ENCODE data around the gene ALG1. TPM values are rescaled to one million over a fixed set of nuclear protein-coding genes. Genes with fewer than 3 reads are reported as not detected.

Gene ALG1
- total RNA-seq, result 13.4 TPM
- polyA plus RNA-seq, result 10 to 100 TPM; 27.5 to 38.8 (median 35.1) TPM

- peak within 1 kb of the TSS; percentile 86 for H3K27ac ChIP-seq (ENCODE audit: insufficient read depth, low read length, poor library complexity, severe bottlenecking)
- no peaks in the 10 kb centered on the region for H3K9me3 ChIP-seq (ENCODE audit: control insufficient read depth in 2 of 2, low read length in 2 of 2)
- no peaks in the 10 kb centered on the region for H3K27me3 ChIP-seq (ENCODE audit: control insufficient read depth, insufficient read depth, low read length)
- DNase-seq (peak; percentile 83 to 92 (median 86)), ATAC-seq (ENCODE audit: low read depth in 2 of 2) (peak; percentile 88 to 90)
- H3K4me1 Mint-ChIP-seq, result peaks cover 18 to 40% (median 29%) of the 10 kb centered on the region in 4 donors
- H3K9me3 Mint-ChIP-seq, result no peaks in the 10 kb centered on the region
- peaks cover 22% of the 10 kb centered on the region for H3K36me3 ChIP-seq (ENCODE audit: control insufficient read depth, insufficient read depth, low read length)
- peak within 1 kb of the TSS; percentile 85 for H3K4me3 ChIP-seq (ENCODE audit: low read depth, low read length)
- H3K27me3 Mint-ChIP-seq, result peaks cover 9% of the 10 kb centered on the region
- peaks cover 22% of the 10 kb centered on the region for H3K36me3 Mint-ChIP-seq
- peak within 1 kb of the TSS; percentile 98 for H3K27ac Mint-ChIP-seq
- H3K4me1 ChIP-seq (ENCODE audit: control insufficient read depth, insufficient read depth, low read length, poor library complexity, severe bottlenecking), result peaks cover 24% of the 10 kb centered on the region
- H3K4me3 Mint-ChIP-seq, result peak within 1 kb of the TSS; percentile 92 to 96 (median 94)
Observed at GRCh38 chr16:5071681-5072333, at the start of gene ALG1. Gene ALG1 (plus strand): TSS chr16:5071843. CDS start chr16:5071850, 7 bp downstream.

- no peaks in the 10 kb centered on the region for H3K4me1 Mint-ChIP-seq
- no peak overlapping the region for H3K4me3 ChIP-seq (ENCODE audit: low read depth, low read length)
- no peaks in the 10 kb centered on the region for H3K36me3 ChIP-seq (ENCODE audit: control insufficient read depth, insufficient read depth, low read length)
- DNase-seq, result no peak
- no peak for ATAC-seq (ENCODE audit: low read depth in 2 of 2)
- no peaks in the 10 kb centered on the region for H3K4me1 ChIP-seq (ENCODE audit: control insufficient read depth, insufficient read depth, low read length, poor library complexity, severe bottlenecking)
- no peak overlapping the region for H3K27ac Mint-ChIP-seq
- no peak overlapping the region for H3K27ac ChIP-seq (ENCODE audit: insufficient read depth, low read length, poor library complexity, severe bottlenecking)
- H3K9me3 ChIP-seq (ENCODE audit: control insufficient read depth in 2 of 2, low read length in 2 of 2), result no peaks in the 10 kb centered on the region
- H3K36me3 Mint-ChIP-seq, result no peaks in the 10 kb centered on the region
- no peak overlapping the region for H3K4me3 Mint-ChIP-seq
- no peaks in the 10 kb centered on the region for H3K27me3 ChIP-seq (ENCODE audit: control insufficient read depth, insufficient read depth, low read length)
- H3K9me3 Mint-ChIP-seq, result no peaks in the 10 kb centered on the region
- peaks cover 4% of the 10 kb centered on the region for H3K27me3 Mint-ChIP-seq
Observed at GRCh38 chr16:5022521-5022920, 49.1 kb upstream of the ALG1 start.

DNA sequence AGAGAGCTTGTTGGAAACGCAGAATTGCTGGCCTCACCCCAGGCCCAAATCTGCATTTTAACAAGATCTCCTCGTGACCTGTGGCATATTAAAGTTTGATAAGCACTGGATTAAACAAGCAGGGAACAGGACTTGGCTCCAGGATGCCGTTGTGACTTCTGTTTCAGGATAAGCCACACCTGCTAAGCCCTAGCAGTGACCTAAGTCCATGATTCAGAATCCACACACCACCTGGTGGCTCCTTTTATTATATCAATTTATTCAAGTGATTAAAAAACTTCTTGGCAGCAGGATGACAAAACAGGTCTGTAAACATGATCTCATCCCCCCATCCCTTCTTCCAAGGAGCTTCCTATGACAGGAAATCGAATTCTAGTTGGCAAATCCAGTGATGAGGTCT lies 47.0 kb upstream of the ALG1 start:
- Mint-ChIP-seq H3K27ac (no peak overlapping the region), H3K4me3 (no peak overlapping the region), H3K4me1 (no peaks in the 10 kb centered on the region), H3K36me3 (no peaks in the 10 kb centered on the region), H3K9me3 (no peaks in the 10 kb centered on the region), H3K27me3 (no peaks in the 10 kb centered on the region)
- no peaks in the 10 kb centered on the region for H3K4me1 ChIP-seq (ENCODE audit: control insufficient read depth, insufficient read depth, low read length, poor library complexity, severe bottlenecking)
- no peak overlapping the region for H3K4me3 ChIP-seq (ENCODE audit: low read depth, low read length)
- no peaks in the 10 kb centered on the region for H3K27me3 ChIP-seq (ENCODE audit: control insufficient read depth, insufficient read depth, low read length)
- no peak overlapping the region for H3K27ac ChIP-seq (ENCODE audit: insufficient read depth, low read length, poor library complexity, severe bottlenecking)
- DNase-seq (peak in 1 of 3 donors; percentile 22), ATAC-seq (ENCODE audit: low read depth in 2 of 2) (no peak)
- no peaks in the 10 kb centered on the region for H3K36me3 ChIP-seq (ENCODE audit: control insufficient read depth, insufficient read depth, low read length)
- H3K9me3 ChIP-seq (ENCODE audit: control insufficient read depth in 2 of 2, low read length in 2 of 2), result no peaks in the 10 kb centered on the region

DNA sequence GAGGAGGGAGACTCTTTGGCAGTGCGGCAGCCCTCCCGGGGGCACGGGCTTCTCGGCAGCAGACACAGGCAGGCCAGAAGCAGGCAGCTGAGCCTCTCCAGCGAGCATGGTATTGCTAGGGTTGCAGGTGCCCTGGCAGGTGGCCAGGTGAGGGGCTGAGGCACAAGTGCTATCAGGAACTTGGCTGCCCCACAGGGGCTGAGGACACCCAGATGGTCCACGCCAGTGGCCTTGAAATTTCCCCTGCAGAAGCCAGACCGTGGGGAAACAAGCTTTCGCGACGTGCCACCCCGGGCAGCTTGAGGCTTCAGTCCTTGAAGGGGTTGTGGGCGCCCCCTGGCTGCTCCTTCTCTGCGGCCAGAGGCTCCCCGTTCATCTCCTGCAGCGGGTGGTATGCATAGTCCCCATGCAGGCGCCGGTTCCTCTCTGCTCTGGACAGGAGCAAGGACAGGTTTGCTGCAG lies 46.4 kb upstream of the ALG1 start:
- no peaks in the 10 kb centered on the region for H3K4me1 Mint-ChIP-seq
- peak in 1 of 2 donors; percentile 20 for ATAC-seq (ENCODE audit: low read depth in 2 of 2)
- H3K36me3 Mint-ChIP-seq, result no peaks in the 10 kb centered on the region
- no peaks in the 10 kb centered on the region for H3K9me3 Mint-ChIP-seq
- Histone ChIP-seq H3K9me3 (ENCODE audit: control insufficient read depth in 2 of 2, low read length in 2 of 2) (no peaks in the 10 kb centered on the region), H3K36me3 (ENCODE audit: control insufficient read depth, insufficient read depth, low read length) (peaks cover 4% of the 10 kb centered on the region), H3K27ac (ENCODE audit: insufficient read depth, low read length, poor library complexity, severe bottlenecking) (no peak overlapping the region), H3K4me1 (ENCODE audit: control insufficient read depth, insufficient read depth, low read length, poor library complexity, severe bottlenecking) (no peaks in the 10 kb centered on the region), H3K4me3 (ENCODE audit: low read depth, low read length) (no peak overlapping the region), H3K27me3 (ENCODE audit: control insufficient read depth, insufficient read depth, low read length) (no peaks in the 10 kb centered on the region)
- no peaks in the 10 kb centered on the region for H3K27me3 Mint-ChIP-seq
- no peak for DNase-seq
- no peak overlapping the region for H3K27ac Mint-ChIP-seq
- H3K4me3 Mint-ChIP-seq, result no peak overlapping the region

DNA sequence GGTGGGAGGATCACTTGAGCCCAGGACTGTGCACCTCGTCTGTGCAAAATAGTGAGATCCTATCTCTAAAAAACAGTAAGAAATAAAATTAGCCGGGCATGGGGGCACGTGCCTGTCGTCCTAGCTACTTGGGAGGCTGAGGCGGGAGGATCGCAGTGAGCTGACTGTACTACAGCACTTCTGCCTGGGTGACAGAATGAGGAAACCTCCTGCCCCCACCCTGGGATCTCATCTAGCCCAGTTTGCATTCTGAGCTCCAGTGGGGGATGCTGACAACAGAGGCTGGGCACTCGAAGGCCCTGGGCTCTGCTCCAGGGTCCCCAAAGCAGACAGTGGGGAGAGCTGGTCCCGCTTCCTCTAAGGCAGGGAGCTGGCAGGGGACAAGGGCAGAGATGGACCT lies 45.0 kb upstream of the ALG1 start:
- H3K27ac Mint-ChIP-seq, result no peak overlapping the region
- no peaks in the 10 kb centered on the region for H3K9me3 Mint-ChIP-seq
- no peaks in the 10 kb centered on the region for H3K4me1 ChIP-seq (ENCODE audit: control insufficient read depth, insufficient read depth, low read length, poor library complexity, severe bottlenecking)
- no peaks in the 10 kb centered on the region for H3K9me3 ChIP-seq (ENCODE audit: control insufficient read depth in 2 of 2, low read length in 2 of 2)
- H3K4me3 Mint-ChIP-seq, result peak overlapping the region in 1 of 4 donors; percentile 75
- DNase-seq (no peak), ATAC-seq (ENCODE audit: low read depth in 2 of 2) (no peak)
- no peaks in the 10 kb centered on the region for H3K27me3 ChIP-seq (ENCODE audit: control insufficient read depth, insufficient read depth, low read length)
- no peaks in the 10 kb centered on the region for H3K27me3 Mint-ChIP-seq
- H3K4me3 ChIP-seq (ENCODE audit: low read depth, low read length), result no peak overlapping the region
- peaks cover 0 to 4% (median under 1%) of the 10 kb centered on the region in 4 donors for H3K4me1 Mint-ChIP-seq
- H3K36me3 Mint-ChIP-seq, result peaks cover 3% of the 10 kb centered on the region
- H3K36me3 ChIP-seq (ENCODE audit: control insufficient read depth, insufficient read depth, low read length), result peaks cover 4% of the 10 kb centered on the region
- H3K27ac ChIP-seq (ENCODE audit: insufficient read depth, low read length, poor library complexity, severe bottlenecking), result no peak overlapping the region

DNA sequence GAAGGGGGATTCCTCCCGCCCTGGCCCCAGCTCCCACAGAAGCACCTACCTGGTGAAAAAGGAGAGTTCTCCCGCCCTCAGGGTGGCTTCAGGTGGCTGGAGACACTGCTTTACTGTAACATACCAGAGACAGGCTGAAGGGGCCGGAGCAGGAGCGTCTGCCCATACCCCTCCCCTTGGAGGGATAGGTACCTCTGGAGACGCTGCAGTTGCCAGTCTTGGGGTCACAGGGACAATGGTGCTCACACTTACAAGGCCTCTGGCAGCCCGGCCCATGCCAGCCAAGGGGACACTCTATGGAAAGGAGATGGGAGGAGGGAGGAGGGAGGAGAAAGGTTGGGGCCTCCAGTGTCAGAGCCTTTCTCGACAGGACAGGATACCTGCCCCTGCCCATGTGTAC lies 44.6 kb upstream of the ALG1 start:
- ATAC-seq (ENCODE audit: low read depth in 2 of 2) (no peak), DNase-seq (no peak)
- Mint-ChIP-seq H3K27ac (no peak overlapping the region), H3K9me3 (no peaks in the 10 kb centered on the region), H3K4me3 (peak overlapping the region in 1 of 4 donors; percentile 75), H3K4me1 (peaks cover 0 to 8% (median 4%) of the 10 kb centered on the region in 4 donors), H3K36me3 (peaks cover 3% of the 10 kb centered on the region), H3K27me3 (no peaks in the 10 kb centered on the region)
- Histone ChIP-seq H3K27ac (ENCODE audit: insufficient read depth, low read length, poor library complexity, severe bottlenecking) (no peak overlapping the region), H3K4me3 (ENCODE audit: low read depth, low read length) (no peak overlapping the region), H3K36me3 (ENCODE audit: control insufficient read depth, insufficient read depth, low read length) (peaks cover 4% of the 10 kb centered on the region), H3K9me3 (ENCODE audit: control insufficient read depth in 2 of 2, low read length in 2 of 2) (no peaks in the 10 kb centered on the region), H3K27me3 (ENCODE audit: control insufficient read depth, insufficient read depth, low read length) (no peaks in the 10 kb centered on the region), H3K4me1 (ENCODE audit: control insufficient read depth, insufficient read depth, low read length, poor library complexity, severe bottlenecking) (no peaks in the 10 kb centered on the region)

- Histone ChIP-seq H3K27me3 (ENCODE audit: control insufficient read depth, insufficient read depth, low read length) (no peaks in the 10 kb centered on the region), H3K4me3 (ENCODE audit: low read depth, low read length) (no peak overlapping the region), H3K27ac (ENCODE audit: insufficient read depth, low read length, poor library complexity, severe bottlenecking) (no peak overlapping the region), H3K9me3 (ENCODE audit: control insufficient read depth in 2 of 2, low read length in 2 of 2) (no peaks in the 10 kb centered on the region), H3K4me1 (ENCODE audit: control insufficient read depth, insufficient read depth, low read length, poor library complexity, severe bottlenecking) (peaks cover 3% of the 10 kb centered on the region), H3K36me3 (ENCODE audit: control insufficient read depth, insufficient read depth, low read length) (peaks cover 4% of the 10 kb centered on the region)
- no peaks in the 10 kb centered on the region for H3K9me3 Mint-ChIP-seq
- DNase-seq (no peak), ATAC-seq (ENCODE audit: low read depth in 2 of 2) (no peak)
- H3K4me3 Mint-ChIP-seq, result peak overlapping the region in 1 of 4 donors; percentile 75
- no peaks in the 10 kb centered on the region for H3K27me3 Mint-ChIP-seq
- no peak overlapping the region for H3K27ac Mint-ChIP-seq
- H3K4me1 Mint-ChIP-seq, result peaks cover 0 to 13% (median 6%) of the 10 kb centered on the region in 4 donors
- H3K36me3 Mint-ChIP-seq, result peaks cover 5% of the 10 kb centered on the region
Observed at GRCh38 chr16:5027575-5028235, 43.9 kb upstream of the ALG1 start.

Data from CD4-positive, CD25-positive, alpha-beta regulatory T cell (primary cell).